ENCODE measurements around the gene ADGRG3.

The ADGRG3 gene

GRCh38 chr16:57694231-57694724 lies 26.2 kb downstream of the ADGRG3 start:
- H3K27ac ChIP-seq (replicated peaks) = peak overlapping the region; percentile 97
- DNase-seq (ENCODE audit: low read depth in 1 of 2, low spot score in 1 of 2) = no peak
- H3K4me3 ChIP-seq (replicated peaks; ENCODE audit: insufficient read depth, low read length) = no peak overlapping the region
- no peaks in the 10 kb centered on the region for H3K27me3 ChIP-seq (ENCODE audit: insufficient read depth, poor library complexity, severe bottlenecking)
- TF ChIP-seq CTCF (IDR thresholded peaks at IDR 0.05; ENCODE audit: insufficient read depth, low read length) (no peak), POLR2AphosphoS5 (IDR thresholded peaks at IDR 0.05; ENCODE audit: low read depth) (no peak), REST (IDR thresholded peaks at IDR 0.05; ENCODE audit: insufficient replicate concordance, low read depth) (no peak), SPI1 (IDR thresholded peaks at IDR 0.05; ENCODE audit: borderline replicate concordance, low read depth) (no peak), GABPA (IDR thresholded peaks at IDR 0.05; ENCODE audit: low read depth) (no peak)

- H3K4me3 ChIP-seq (replicated peaks; ENCODE audit: insufficient read depth, low read length) = peak within 1 kb of the TSS; percentile 45
- peak within 1 kb of the TSS; percentile 97 for H3K27ac ChIP-seq (replicated peaks)
- TF ChIP-seq GABPA (IDR thresholded peaks at IDR 0.05; ENCODE audit: low read depth) = peak; percentile 27
- TF ChIP-seq SPI1 (IDR thresholded peaks at IDR 0.05; ENCODE audit: borderline replicate concordance, low read depth) = peak; percentile 90
- no peak for TF ChIP-seq CTCF (IDR thresholded peaks at IDR 0.05; ENCODE audit: insufficient read depth, low read length)
- no peak for TF ChIP-seq REST (IDR thresholded peaks at IDR 0.05; ENCODE audit: insufficient replicate concordance, low read depth)
- TF ChIP-seq POLR2AphosphoS5 (IDR thresholded peaks at IDR 0.05; ENCODE audit: low read depth) = peak; percentile 77
- DNase-seq (ENCODE audit: low read depth in 1 of 2, low spot score in 1 of 2) = peak; percentile 89 to 94
- no peaks in the 10 kb centered on the region for H3K27me3 ChIP-seq (ENCODE audit: insufficient read depth, poor library complexity, severe bottlenecking)
These were observed 26.9 kb downstream of the ADGRG3 start, which contains the start of gene DRC7 for GRCh38 chr16:57694725-57695679. DRC7 (plus strand) TSS chr16:57694806; CDS start chr16:57697950, 3,144 bp downstream.

- no peak for DNase-seq (ENCODE audit: low read depth in 1 of 2, low spot score in 1 of 2)
- Histone ChIP-seq H3K27me3 (ENCODE audit: insufficient read depth, poor library complexity, severe bottlenecking) (no peaks in the 10 kb centered on the region), H3K27ac (replicated peaks) (peak overlapping the region; percentile 97), H3K4me3 (replicated peaks; ENCODE audit: insufficient read depth, low read length) (no peak overlapping the region)
- no peak for TF ChIP-seq SPI1 (IDR thresholded peaks at IDR 0.05; ENCODE audit: borderline replicate concordance, low read depth)
- TF ChIP-seq REST (IDR thresholded peaks at IDR 0.05; ENCODE audit: insufficient replicate concordance, low read depth) = no peak
- TF ChIP-seq CTCF (IDR thresholded peaks at IDR 0.05; ENCODE audit: insufficient read depth, low read length) = no peak
- no peak for TF ChIP-seq POLR2AphosphoS5 (IDR thresholded peaks at IDR 0.05; ENCODE audit: low read depth)
- TF ChIP-seq GABPA (IDR thresholded peaks at IDR 0.05; ENCODE audit: low read depth) = no peak
These were observed 27.6 kb downstream of the ADGRG3 start for GRCh38 chr16:57695680-57696069.
